ENCODE results near the gene DUXA.

Gene DUXA

DNA sequence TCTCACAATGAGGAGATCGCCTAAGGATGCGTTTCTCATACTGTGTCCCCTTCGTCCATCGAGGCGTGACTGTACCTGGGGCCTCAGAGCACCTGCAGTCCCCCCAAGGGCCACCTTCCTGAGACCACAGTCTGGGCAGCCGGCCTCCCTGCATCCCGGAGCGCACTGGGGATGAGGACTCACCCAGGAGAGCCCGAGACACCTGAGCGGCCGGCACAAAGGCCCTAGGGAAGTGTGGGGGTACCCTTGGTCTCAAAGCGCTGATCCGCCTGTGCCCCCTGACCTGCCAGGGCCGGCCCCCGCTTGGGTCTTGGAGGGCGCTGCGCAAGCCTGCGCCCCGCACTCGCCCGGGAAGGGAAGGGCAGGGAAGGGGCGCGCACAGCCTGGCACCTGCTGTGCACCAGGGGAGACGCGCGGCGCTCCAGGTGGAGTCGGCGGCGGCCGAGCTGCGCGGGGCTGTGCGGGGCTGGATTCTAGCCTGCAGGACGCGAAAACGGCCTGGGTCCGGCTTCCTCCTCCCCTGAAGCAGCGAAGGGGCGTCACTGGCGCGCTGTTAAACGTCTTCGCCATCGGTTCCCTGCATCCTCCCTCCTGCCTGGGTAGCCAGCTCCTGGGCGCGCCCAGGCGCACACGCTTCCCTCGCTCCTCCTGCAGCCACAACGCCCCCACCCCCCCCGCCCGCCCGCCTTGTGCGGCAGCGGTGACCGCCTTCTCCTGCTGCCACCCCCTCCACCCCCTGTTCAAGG lies 61.1 kb downstream of the DUXA start:
- DNase-seq (ENCODE audit: low read depth, low spot score) = no peak

Measured in activated naive CD8-positive, alpha-beta T cell treated with anti-CD3 and anti-CD28 coated beads, Interleukin-2, amount 50 U/mL, for 16 hours (primary cell).